HCT116 (cell line): ENCODE data around the gene ARHGAP21. TPM values are rescaled to one million over a fixed set of nuclear protein-coding genes. Genes with fewer than 3 reads are reported as not detected.

Source experiments
- ATAC-seq: fragments of 200-7000 bp; cut with Tn5 transposase; 2 replicates; pipeline ENCODE4 v1.9.1; 2020; ENCODE audit warnings: mild to moderate bottlenecking, moderate library complexity
- BruUV-seq: library from RNA; stranded (reverse); fragments of 400-500 nt; replicated peaks from 2 replicates; lab custom pipeline; 2021; lab: Mats Ljungman, UMichigan
- CTCF ChIA-PET: fragments of 300-600 bp; sonication (Branson Sonifier 250); formaldehyde crosslinking; loops from one replicate; lab custom pipeline; 2021; ENCODE audit warnings: antibody characterized with exemption; lab: Charles Lee
- POLR2A ChIA-PET: fragments of 300-600, 350-600 bp; sonication (Branson Sonifier 250); formaldehyde crosslinking; loops from one replicate; lab custom pipeline; 2021; ENCODE audit warnings: antibody characterized with exemption; lab: Charles Lee
- RAD21 ChIA-PET, 2 experiments: fragments of 300-600 bp; sonication (Branson Sonifier 250); formaldehyde crosslinking; loops; one replicate each; lab custom pipeline; 2023; ENCODE audit warnings: low total read pairs in 2 of 2; ENCODE audit not compliant: uncharacterized antibody in 2 of 2, unreplicated experiment in 2 of 2, low non-redundant PET in 1 of 2; lab: Charles Lee
- DNase-seq: peaks from one replicate; pipeline ENCODE4 v3.0.0-alpha.2; 2010; ENCODE audit warnings: low read depth, low spot score
- H2AFZ ChIP-seq: fragments of 200-600 bp; shearing (Covaris generic), sonication (generic); 2 replicates; pipeline ENCODE4 v1.6.1; 2017; ENCODE audit warnings: low read depth, mixed run types, mixed read lengths, antibody characterized with exemption, low read length; ENCODE audit not compliant: poor library complexity, severe bottlenecking
- H3K27ac ChIP-seq: 2 replicates; pipeline ENCODE4 v1.5.1; 2012; ENCODE audit warnings: low read depth, low read length
- H3K27me3 ChIP-seq: fragments of 200-600 bp; sonication (generic); 2 replicates; pipeline ENCODE4 v1.6.1; 2016; ENCODE audit warnings: mixed run types, low read length, mixed read lengths; ENCODE audit not compliant: insufficient read depth
- H3K36me3 ChIP-seq, 2 experiments: fragments of 200-500 bp in 1 of 2; fragments of 200-600 bp in 1 of 2; sonication (Bioruptor generic) in 1 of 2; sonication (generic) in 1 of 2; 2 replicates each; pipeline versions ENCODE4 v1.5.1 to v1.6.1; 2014 to 2016; ENCODE audit warnings: low read length in 2 of 2, inconsistent platforms in 1 of 2, mixed read lengths in 1 of 2, mixed run types in 1 of 2; ENCODE audit not compliant: insufficient read depth in 2 of 2, control insufficient read depth in 1 of 2
- H3K4me1 ChIP-seq, 2 experiments: fragments of 200-600 bp in 1 of 2; sonication (generic) in 1 of 2; 2 replicates each; pipeline versions ENCODE4 v1.5.1 to v1.6.1; 2012 to 2017; ENCODE audit warnings: low read length in 2 of 2, inconsistent platforms in 1 of 2, mild to moderate bottlenecking in 1 of 2, mixed read lengths in 1 of 2, mixed run types in 1 of 2, moderate library complexity in 1 of 2; ENCODE audit not compliant: insufficient read depth in 2 of 2, control insufficient read depth in 1 of 2
- H3K4me2 ChIP-seq: fragments of 200-600 bp; sonication (generic); 2 replicates; pipeline ENCODE4 v1.6.1; 2017; ENCODE audit warnings: mixed run types, low read length, mixed read lengths
- H3K4me3 ChIP-seq, 2 experiments: fragments of 200-600 bp in 1 of 2; sonication (generic) in 1 of 2; replicated peaks in 1 of 2; 2 replicates each; pipeline ENCODE4 v1.5.1; 2011 to 2016; ENCODE audit warnings: low read length in 2 of 2, control low read depth in 1 of 2, low read depth in 1 of 2, mild to moderate bottlenecking in 1 of 2, mixed read lengths in 1 of 2, mixed run types in 1 of 2
- H3K79me2 ChIP-seq: fragments of 200-600 bp; sonication (generic); 2 replicates; pipeline ENCODE4 v1.6.1; 2017; ENCODE audit warnings: mild to moderate bottlenecking, mixed run types, low read length, moderate library complexity, mixed read lengths; ENCODE audit not compliant: insufficient read depth
- H3K9ac ChIP-seq: fragments of 200-600 bp; sonication (generic); 2 replicates; pipeline ENCODE4 v1.6.1; 2016; ENCODE audit warnings: low read length, mixed read lengths
- H3K9me2 ChIP-seq: fragments of 200-600 bp; sonication (generic), shearing (Covaris generic); 2 replicates; pipeline ENCODE4 v1.6.1; 2017; ENCODE audit warnings: mixed run types, mild to moderate bottlenecking, moderate library complexity; ENCODE audit not compliant: insufficient read depth
- H3K9me3 ChIP-seq, 2 experiments: fragments of 200-500 bp in 1 of 2; fragments of 200-600 bp in 1 of 2; sonication (Bioruptor generic) in 1 of 2; sonication (generic) in 1 of 2; 2 replicates each; pipeline ENCODE4 v1.6.1; 2014 to 2017; ENCODE audit warnings: low read length in 2 of 2, mixed read lengths in 2 of 2, inconsistent platforms in 1 of 2, low read depth in 1 of 2, mild to moderate bottlenecking in 1 of 2, mixed run types in 1 of 2, moderate library complexity in 1 of 2; ENCODE audit not compliant: control insufficient read depth in 1 of 2, insufficient read depth in 1 of 2
- H4K20me1 ChIP-seq: fragments of 200-600 bp; sonication (generic), shearing (Covaris generic); 2 replicates; pipeline ENCODE4 v1.6.1; 2017; ENCODE audit warnings: mixed run types, mild to moderate bottlenecking, moderate library complexity; ENCODE audit not compliant: insufficient read depth
- CEBPB ChIP-seq: IDR thresholded peaks from 2 replicates; pipeline ENCODE4 v1.6.1; 2012; ENCODE audit warnings: low read depth
- EGR1 ChIP-seq: IDR thresholded peaks from 2 replicates; pipeline ENCODE4 v1.6.1; 2012; ENCODE audit warnings: low read depth
- ELF1 ChIP-seq: IDR thresholded peaks from 2 replicates; pipeline ENCODE4 v1.6.1; 2012; ENCODE audit warnings: low read depth, borderline replicate concordance
- EZH2 ChIP-seq: fragments of 200-600 bp; sonication (generic); IDR thresholded peaks from 2 replicates; pipeline ENCODE4 v1.6.1; 2017; ENCODE audit warnings: antibody characterized with exemption, mixed run types
- EZH2phosphoT487 ChIP-seq: fragments of 200-600 bp; IDR thresholded peaks from 2 replicates; pipeline ENCODE4 v1.6.1; 2018; ENCODE audit warnings: antibody characterized with exemption, borderline replicate concordance
- FOSL1 ChIP-seq: IDR thresholded peaks from 2 replicates; pipeline ENCODE4 v1.6.1; 2012; ENCODE audit warnings: low read depth
- JUND ChIP-seq: IDR thresholded peaks from 2 replicates; pipeline ENCODE4 v1.6.1; 2012
- POLR2A ChIP-seq: IDR thresholded peaks from 2 replicates; pipeline ENCODE4 v1.7.0; 2011; ENCODE audit warnings: borderline replicate concordance; ENCODE audit not compliant: insufficient read depth, insufficient read length; ENCODE audit errors: extremely low read depth
- RAD21 ChIP-seq: IDR thresholded peaks from 2 replicates; pipeline ENCODE4 v1.6.1; 2012; ENCODE audit warnings: low read depth, mild to moderate bottlenecking
- SIN3A ChIP-seq: IDR thresholded peaks from 2 replicates; pipeline ENCODE4 v1.6.1; 2012; ENCODE audit warnings: low read depth
- SP1 ChIP-seq: IDR thresholded peaks from 2 replicates; pipeline ENCODE4 v1.6.1; 2012; ENCODE audit warnings: low read depth
- TCF7L2 ChIP-seq: IDR thresholded peaks from 2 replicates; pipeline ENCODE4 v1.7.0; 2011; ENCODE audit warnings: borderline replicate concordance, inconsistent platforms; ENCODE audit not compliant: insufficient read depth, insufficient read length; ENCODE audit errors: extremely low read depth
- YY1 ChIP-seq: IDR thresholded peaks from 2 replicates; pipeline ENCODE4 v1.6.1; 2011; ENCODE audit warnings: low read length, low read depth, moderate library complexity, mild to moderate bottlenecking; ENCODE audit not compliant: insufficient replicate concordance; ENCODE audit errors: extremely low read depth
- ZFX ChIP-seq: fragments of 450-650 bp; IDR thresholded peaks from 2 replicates; pipeline ENCODE4 v1.6.1; 2017
- ZNF274 ChIP-seq: fragments of 200-500 bp; sonication (Bioruptor generic); IDR thresholded peaks from 2 replicates; pipeline ENCODE4 v1.6.1; 2014; ENCODE audit warnings: mild to moderate bottlenecking, low read depth, low read length, inconsistent platforms
- intact Hi-C: fragments of 100-400 bp; cut with micrococcal nuclease; formaldehyde crosslinking; loops from 2 replicates; pipeline ENCODE4 v1.10.0; 2022
- total RNA-seq: library from RNA; stranded (reverse); gene quantifications from one replicate; pipeline ENCODE4 v1.2.1, GENCODE V29; 2021; ENCODE audit not compliant: unreplicated experiment
- TF ChIP-seq, protein P1 (sequence below): IDR thresholded peaks from 2 replicates; pipeline ENCODE4 v1.6.1; 2012
- TF ChIP-seq, protein P2 (sequence below): IDR thresholded peaks from 2 replicates; pipeline ENCODE4 v1.6.1; 2012
- TF ChIP-seq, protein P3 (sequence below): IDR thresholded peaks from 2 replicates; pipeline ENCODE4 v1.6.1; 2012; ENCODE audit warnings: low read depth
- TF ChIP-seq, protein P4 (sequence below), 3 experiments: fragments of 200-600 bp in 1 of 3; sonication (generic) in 1 of 3; IDR thresholded peaks in 2 of 3; conservative IDR thresholded peaks in 1 of 3; 2 replicates each; pipeline ENCODE4 v1.5.1; 2012 to 2017; ENCODE audit warnings: low read depth in 2 of 3, low read length in 2 of 3, antibody characterized with exemption in 1 of 3, borderline replicate concordance in 1 of 3, control low read depth in 1 of 3, mild to moderate bottlenecking in 1 of 3, mixed read lengths in 1 of 3, mixed run types in 1 of 3, moderate library complexity in 1 of 3; ENCODE audit not compliant: insufficient read depth in 1 of 3
- TF ChIP-seq, protein P5 (sequence below): IDR thresholded peaks from 2 replicates; pipeline ENCODE4 v1.6.1; 2011; ENCODE audit warnings: mild to moderate bottlenecking, low read length, moderate library complexity; ENCODE audit not compliant: insufficient replicate concordance; ENCODE audit errors: extremely low read depth

Gene ARHGAP21
- total RNA-seq, 1 experiment from 2014 or later = 47.7 TPM

DNA sequence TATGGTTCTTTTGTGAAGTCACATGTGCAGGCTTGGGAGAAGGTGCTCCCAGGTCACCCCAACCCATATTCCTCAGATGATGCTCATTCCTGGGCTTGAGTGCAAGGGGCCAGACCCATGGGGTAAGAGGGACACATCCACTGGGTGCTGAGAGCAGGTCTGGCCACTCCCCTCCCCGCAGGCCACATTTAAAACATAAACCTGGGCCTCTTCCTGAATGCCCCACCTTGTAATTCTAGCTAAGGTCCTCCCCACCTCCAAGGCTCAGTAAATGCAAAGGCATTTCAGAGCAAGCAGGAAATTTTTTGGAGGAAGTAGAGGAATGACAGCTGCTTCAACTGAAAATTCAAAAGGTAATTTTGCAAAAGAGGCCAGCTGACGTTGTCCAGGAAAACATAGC, 172.5 kb downstream of the ARHGAP21 start:
- no peaks in the 10 kb centered on the region for H3K27me3 ChIP-seq
- peaks cover 4 to 17% of the 10 kb centered on the region in 2 experiments; a peak in 3 of 4 replicates for H3K4me1 ChIP-seq
- ChIA-PET RAD21 (no interaction called here), POLR2A (no interaction called here), CTCF (no interaction called here)
- intact Hi-C loops = loop anchor here (10.0 kb wide), 1 partner anchor 1036 kb away; no protein-coding TSS in a partner anchor
- ATAC-seq (no peak), DNase-seq (no peak)
- H3K27ac ChIP-seq = no peak overlapping the region
- no peaks in the 10 kb centered on the region for H3K79me2 ChIP-seq
- H2AFZ ChIP-seq = no peak overlapping the region
- no peaks in the 10 kb centered on the region for H3K36me3 ChIP-seq
- no peak for TF ChIP-seq YY1
- TF ChIP-seq, protein P1, sequence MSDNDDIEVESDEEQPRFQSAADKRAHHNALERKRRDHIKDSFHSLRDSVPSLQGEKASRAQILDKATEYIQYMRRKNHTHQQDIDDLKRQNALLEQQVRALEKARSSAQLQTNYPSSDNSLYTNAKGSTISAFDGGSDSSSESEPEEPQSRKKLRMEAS = no peak
- no peak for TF ChIP-seq JUND
- TF ChIP-seq, protein P2, sequence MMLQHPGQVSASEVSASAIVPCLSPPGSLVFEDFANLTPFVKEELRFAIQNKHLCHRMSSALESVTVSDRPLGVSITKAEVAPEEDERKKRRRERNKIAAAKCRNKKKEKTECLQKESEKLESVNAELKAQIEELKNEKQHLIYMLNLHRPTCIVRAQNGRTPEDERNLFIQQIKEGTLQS = no peak
- no peak for TF ChIP-seq RAD21
- no peak for TF ChIP-seq POLR2A
- no peak for TF ChIP-seq FOSL1
- TF ChIP-seq EZH2phosphoT487 = no peak
- no peak for TF ChIP-seq ZFX
- TF ChIP-seq ELF1 = no peak
- no peak for TF ChIP-seq EGR1
- TF ChIP-seq, protein P3, sequence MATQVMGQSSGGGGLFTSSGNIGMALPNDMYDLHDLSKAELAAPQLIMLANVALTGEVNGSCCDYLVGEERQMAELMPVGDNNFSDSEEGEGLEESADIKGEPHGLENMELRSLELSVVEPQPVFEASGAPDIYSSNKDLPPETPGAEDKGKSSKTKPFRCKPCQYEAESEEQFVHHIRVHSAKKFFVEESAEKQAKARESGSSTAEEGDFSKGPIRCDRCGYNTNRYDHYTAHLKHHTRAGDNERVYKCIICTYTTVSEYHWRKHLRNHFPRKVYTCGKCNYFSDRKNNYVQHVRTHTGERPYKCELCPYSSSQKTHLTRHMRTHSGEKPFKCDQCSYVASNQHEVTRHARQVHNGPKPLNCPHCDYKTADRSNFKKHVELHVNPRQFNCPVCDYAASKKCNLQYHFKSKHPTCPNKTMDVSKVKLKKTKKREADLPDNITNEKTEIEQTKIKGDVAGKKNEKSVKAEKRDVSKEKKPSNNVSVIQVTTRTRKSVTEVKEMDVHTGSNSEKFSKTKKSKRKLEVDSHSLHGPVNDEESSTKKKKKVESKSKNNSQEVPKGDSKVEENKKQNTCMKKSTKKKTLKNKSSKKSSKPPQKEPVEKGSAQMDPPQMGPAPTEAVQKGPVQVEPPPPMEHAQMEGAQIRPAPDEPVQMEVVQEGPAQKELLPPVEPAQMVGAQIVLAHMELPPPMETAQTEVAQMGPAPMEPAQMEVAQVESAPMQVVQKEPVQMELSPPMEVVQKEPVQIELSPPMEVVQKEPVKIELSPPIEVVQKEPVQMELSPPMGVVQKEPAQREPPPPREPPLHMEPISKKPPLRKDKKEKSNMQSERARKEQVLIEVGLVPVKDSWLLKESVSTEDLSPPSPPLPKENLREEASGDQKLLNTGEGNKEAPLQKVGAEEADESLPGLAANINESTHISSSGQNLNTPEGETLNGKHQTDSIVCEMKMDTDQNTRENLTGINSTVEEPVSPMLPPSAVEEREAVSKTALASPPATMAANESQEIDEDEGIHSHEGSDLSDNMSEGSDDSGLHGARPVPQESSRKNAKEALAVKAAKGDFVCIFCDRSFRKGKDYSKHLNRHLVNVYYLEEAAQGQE = no peak
- TF ChIP-seq TCF7L2 = no peak
- no peak for TF ChIP-seq SP1
- TF ChIP-seq, protein P4, sequence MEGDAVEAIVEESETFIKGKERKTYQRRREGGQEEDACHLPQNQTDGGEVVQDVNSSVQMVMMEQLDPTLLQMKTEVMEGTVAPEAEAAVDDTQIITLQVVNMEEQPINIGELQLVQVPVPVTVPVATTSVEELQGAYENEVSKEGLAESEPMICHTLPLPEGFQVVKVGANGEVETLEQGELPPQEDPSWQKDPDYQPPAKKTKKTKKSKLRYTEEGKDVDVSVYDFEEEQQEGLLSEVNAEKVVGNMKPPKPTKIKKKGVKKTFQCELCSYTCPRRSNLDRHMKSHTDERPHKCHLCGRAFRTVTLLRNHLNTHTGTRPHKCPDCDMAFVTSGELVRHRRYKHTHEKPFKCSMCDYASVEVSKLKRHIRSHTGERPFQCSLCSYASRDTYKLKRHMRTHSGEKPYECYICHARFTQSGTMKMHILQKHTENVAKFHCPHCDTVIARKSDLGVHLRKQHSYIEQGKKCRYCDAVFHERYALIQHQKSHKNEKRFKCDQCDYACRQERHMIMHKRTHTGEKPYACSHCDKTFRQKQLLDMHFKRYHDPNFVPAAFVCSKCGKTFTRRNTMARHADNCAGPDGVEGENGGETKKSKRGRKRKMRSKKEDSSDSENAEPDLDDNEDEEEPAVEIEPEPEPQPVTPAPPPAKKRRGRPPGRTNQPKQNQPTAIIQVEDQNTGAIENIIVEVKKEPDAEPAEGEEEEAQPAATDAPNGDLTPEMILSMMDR (IDR thresholded peaks at IDR 0.05 in 2 of 3, conservative IDR thresholded peaks at IDR 0.05 in 1 of 3; ENCODE audit: borderline replicate concordance in 1 of 3, insufficient read depth in 1 of 3, low read depth in 2 of 3, low read length in 2 of 3) = no peak
- no peak for TF ChIP-seq EZH2
- no peak for TF ChIP-seq ZNF274
- TF ChIP-seq CEBPB = no peak
- no peak for TF ChIP-seq SIN3A
- TF ChIP-seq, protein P5, sequence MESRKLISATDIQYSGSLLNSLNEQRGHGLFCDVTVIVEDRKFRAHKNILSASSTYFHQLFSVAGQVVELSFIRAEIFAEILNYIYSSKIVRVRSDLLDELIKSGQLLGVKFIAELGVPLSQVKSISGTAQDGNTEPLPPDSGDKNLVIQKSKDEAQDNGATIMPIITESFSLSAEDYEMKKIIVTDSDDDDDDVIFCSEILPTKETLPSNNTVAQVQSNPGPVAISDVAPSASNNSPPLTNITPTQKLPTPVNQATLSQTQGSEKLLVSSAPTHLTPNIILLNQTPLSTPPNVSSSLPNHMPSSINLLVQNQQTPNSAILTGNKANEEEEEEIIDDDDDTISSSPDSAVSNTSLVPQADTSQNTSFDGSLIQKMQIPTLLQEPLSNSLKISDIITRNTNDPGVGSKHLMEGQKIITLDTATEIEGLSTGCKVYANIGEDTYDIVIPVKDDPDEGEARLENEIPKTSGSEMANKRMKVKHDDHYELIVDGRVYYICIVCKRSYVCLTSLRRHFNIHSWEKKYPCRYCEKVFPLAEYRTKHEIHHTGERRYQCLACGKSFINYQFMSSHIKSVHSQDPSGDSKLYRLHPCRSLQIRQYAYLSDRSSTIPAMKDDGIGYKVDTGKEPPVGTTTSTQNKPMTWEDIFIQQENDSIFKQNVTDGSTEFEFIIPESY = no peak
- BruUV-seq = no TSS peak
- H3K4me2 ChIP-seq = no peak overlapping the region
- H3K9ac ChIP-seq = no peak overlapping the region
- H3K9me3 ChIP-seq = no peaks in the 10 kb centered on the region
- H3K9me2 ChIP-seq = no peaks in the 10 kb centered on the region
- no peaks in the 10 kb centered on the region for H4K20me1 ChIP-seq
- no peak overlapping the region for H3K4me3 ChIP-seq
